Suppressor macrophage treated with lipopolysaccharide for 4 hours (primary cell): ENCODE data around the gene AMH.

Experiments used
- DNase-seq: peaks from one replicate; pipeline ENCODE4 v3.0.0-alpha.2; 2020

AMH gene

DNA sequence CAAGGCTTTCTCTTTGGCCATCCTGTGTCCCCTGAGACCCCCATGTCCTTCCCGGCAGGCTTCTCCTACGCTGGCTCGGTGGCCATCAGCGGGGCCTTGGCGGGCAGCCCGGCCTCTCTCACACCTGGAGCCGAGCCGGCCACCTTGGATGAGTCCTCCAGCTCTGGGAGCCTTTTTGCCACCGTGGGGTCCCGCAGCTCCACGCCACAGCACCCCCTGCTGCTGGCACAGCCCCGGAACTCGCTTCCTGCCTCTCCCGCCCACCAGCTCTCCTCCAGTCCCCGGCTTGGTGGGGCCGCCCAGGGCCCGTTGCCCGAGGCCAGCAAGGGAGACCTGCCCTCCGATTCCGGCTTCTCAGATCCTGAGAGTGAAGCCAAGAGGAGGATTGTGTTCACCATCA, 27.2 kb upstream of the AMH start:
- peak; percentile 9 for DNase-seq

DNA sequence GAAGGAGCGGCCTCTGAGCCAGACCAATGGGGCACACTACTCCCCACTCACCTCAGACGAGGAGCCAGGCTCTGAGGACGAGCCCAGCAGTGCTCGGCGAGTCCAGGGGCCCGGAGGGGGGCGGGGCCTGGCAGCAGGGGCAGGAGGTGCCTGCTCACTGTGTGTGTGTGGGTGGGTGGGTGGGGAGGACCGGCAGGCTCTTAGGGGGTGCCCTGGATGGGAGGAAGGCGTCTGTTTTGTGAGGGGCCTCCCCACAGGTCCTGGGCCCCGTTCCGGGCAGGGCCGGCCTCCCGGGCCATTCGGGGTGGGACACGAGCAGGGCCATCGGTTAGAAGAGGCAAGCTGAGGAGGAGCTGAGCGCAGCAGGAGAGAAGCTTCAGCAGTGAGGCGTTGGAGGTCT, 25.7 kb upstream of the AMH start:
- no peak for DNase-seq

DNA sequence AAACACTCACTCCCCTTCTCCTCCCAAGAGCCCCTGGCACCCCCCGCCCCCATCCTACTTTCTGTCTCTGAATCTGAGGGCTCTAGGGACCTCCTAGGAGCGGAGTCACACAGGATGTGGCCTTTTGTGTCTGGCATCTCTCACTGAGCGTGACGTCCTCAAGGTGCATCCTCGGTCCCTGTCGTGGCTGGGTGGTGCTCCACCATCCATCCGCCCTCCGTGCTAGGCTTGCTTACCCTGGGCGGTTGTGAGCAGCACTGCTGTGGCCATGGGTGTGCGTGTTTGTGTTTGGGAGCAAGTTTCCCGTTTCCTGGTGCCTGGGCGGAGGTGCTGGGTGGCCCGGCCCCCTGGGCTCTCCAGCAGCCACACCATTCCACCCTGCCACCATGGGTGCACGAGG, 25.2 kb upstream of the AMH start:
- DNase-seq, result no peak

DNA sequence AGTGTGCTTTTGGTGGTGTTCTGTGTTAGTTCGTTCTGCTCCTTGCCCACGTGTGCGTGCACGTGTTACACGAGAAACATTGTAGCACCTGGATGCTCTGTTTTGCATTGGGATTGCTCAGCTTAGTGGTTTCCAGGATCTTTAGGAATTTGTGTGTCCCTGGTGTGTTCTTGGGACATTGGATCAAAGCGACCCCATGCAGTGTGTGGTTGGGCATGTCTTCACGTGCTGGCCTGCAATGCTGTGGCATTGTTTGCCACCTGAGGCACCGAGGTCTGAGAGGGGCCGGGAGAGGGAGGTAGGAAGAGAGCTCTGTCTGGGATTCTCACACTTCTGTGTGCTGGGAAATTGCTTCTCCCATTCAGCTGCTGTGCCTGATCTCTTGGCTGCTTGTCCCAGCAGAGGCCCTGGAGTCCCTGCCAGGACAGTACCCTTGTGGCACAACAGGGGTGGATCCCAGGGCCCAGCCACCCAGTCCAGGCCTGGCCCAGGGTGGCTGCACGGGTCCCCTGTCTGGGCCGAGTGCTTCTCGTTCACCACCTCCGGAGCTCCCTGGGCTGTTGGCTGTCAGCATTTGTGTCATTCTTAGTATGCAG, 24.3 kb upstream of the AMH start:
- DNase-seq, result no peak

DNA sequence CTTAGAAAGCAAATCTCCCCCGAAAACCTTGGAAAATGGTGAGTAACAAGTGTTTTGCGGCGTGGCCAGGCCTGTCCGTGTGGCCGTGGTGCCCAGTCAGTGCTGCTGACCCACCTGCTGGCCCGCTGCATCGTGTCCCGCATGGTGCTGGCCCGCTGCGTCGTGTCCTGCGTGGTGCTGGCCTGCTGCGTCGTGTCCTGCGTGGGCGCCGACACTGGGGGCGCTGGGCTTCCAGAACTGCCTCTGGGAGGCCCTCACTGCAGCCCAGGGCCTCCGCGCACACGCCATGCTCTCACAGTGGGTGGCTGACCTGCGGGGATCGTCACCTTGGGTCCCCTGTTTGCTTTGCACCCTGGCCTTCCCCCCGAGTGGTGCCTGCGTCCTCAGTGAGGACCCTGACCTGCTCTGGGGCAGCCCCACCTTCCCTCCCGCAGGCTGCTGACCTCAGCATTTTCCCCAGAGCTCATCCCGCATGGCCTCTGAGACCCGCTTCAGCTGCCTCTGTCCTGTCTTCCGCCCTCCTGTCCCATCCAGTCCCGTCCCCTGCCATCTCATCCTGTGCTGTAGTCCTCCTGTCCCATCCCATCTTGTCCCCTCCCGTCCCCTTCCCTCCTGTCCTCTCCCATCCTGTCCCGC, 23.6 kb upstream of the AMH start:
- no peak for DNase-seq

DNA sequence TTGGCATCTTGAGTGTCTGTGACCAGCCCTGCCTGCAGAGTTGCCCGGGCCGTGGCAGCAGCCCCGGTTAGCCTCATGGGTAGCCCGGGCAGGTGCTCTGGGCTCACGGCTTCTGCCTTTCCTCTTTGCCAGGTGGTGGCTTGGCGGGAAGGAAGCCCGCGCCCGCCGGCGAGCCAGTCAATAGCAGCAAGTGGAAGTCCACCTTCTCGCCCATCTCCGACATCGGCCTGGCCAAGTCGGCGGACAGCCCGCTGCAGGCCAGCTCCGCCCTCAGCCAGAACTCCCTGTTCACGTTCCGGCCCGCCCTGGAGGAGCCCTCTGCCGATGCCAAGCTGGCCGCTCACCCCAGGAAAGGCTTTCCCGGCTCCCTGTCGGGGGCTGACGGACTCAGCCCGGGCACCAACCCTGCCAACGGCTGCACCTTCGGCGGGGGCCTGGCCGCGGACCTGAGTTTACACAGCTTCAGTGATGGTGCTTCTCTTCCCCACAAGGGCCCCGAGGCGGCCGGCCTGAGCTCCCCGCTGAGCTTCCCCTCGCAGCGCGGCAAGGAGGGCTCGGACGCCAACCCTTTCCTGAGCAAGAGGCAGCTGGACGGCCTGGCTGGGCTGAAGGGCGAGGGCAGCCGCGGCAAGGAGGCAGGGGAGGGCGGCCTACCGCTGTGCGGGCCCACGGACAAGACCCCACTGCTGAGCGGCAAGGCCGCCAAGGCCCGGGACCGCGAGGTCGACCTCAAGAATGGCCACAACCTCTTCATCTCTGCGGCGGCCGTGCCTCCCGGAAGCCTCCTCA, 22.9 kb upstream of the AMH start:
- DNase-seq, result no peak

DNA sequence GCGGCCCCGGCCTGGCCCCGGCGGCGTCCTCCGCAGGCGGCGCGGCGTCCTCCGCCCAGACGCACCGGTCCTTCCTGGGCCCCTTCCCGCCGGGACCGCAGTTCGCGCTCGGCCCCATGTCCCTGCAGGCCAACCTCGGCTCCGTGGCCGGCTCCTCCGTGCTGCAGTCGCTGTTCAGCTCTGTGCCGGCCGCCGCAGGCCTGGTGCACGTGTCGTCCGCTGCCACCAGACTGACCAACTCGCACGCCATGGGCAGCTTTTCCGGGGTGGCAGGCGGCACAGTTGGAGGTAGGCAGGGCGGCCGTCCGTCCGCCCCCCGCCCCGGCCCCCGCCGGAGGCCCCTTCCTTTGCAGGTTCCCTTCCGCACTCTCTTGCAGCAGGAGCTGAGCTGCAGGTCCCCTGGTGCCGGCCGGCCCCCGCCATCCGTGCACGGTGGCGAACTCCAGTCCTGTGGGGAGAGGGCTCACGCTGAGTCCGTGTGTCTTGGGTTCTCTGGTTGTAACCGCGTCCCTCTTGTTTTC, 22.2 kb upstream of the AMH start:
- DNase-seq, result no peak

DNA sequence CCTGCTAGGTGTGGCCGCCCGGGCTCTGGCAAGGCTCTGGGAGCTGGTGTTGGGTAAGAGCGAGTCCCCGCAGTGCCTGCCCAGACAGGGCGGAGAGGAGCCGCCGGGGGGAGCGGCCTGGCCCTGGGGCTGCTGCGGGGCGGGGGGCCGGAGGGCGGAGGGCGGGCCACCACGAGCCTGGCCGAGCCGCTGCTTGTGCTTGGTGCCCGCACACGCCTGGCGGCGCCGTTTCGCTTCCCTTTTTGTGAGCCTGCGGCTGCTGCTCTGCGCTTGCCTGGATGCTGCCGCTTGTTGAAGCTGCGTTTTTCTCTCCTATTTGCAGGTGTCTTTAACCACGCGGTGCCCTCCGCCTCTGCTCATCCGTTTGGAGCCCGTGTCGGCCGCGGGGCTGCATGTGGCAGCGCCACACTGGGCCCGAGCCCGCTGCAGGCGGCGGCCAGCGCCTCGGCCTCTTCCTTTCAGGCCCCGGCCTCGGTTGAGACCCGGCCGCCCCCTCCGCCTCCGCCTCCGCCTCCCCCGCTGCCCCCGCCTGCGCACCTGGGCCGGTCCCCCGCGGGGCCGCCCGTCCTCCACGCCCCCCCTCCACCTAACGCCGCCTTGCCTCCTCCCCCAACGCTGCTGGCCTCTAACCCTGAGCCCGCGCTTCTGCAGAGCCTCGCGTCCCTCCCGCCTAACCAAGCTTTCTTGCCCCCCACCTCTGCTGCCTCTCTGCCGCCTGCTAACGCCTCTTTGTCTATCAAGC, 21.5 kb upstream of the AMH start:
- peak; percentile 52 for DNase-seq

DNA sequence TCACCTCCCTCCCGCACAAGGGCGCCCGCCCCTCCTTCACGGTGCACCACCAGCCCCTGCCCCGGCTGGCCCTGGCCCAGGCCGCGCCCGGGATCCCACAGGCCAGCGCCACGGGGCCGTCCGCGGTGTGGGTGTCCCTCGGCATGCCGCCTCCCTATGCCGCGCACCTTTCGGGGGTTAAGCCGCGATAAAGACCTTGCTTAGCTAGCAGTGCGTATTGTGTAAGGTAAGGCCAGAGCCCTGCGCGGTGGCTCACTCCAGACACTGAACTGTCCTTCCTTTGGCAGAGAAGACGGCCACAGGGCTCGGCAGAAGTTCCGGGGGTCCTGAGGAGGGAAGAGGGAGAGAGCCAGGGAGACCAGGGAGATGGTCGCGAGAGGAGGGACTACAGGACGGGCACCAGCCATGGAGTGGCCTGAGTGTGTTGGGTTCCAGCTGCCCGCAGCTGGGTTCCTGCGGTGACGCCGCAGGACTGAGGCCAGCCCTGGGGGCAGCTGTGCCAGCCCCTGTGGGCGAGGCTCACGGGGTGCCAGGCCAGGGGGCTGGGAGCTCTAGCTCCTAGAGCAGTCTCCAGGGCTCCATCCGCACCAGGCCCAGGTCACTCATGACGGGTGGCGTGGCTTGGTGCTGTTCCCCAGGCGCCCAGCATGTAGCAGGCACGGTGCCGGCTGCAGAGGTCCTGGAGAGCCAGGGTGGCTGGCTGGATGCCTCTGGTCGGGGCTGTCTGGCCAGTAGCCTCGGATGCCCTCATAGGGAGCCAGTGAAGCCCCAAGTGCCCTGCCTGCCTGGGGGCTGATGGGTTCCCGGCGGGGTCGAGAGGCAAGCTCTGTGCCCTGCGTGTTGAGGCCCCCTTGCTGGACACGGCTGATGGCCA, 20.7 kb upstream of the AMH start:
- DNase-seq, result no peak

DNA sequence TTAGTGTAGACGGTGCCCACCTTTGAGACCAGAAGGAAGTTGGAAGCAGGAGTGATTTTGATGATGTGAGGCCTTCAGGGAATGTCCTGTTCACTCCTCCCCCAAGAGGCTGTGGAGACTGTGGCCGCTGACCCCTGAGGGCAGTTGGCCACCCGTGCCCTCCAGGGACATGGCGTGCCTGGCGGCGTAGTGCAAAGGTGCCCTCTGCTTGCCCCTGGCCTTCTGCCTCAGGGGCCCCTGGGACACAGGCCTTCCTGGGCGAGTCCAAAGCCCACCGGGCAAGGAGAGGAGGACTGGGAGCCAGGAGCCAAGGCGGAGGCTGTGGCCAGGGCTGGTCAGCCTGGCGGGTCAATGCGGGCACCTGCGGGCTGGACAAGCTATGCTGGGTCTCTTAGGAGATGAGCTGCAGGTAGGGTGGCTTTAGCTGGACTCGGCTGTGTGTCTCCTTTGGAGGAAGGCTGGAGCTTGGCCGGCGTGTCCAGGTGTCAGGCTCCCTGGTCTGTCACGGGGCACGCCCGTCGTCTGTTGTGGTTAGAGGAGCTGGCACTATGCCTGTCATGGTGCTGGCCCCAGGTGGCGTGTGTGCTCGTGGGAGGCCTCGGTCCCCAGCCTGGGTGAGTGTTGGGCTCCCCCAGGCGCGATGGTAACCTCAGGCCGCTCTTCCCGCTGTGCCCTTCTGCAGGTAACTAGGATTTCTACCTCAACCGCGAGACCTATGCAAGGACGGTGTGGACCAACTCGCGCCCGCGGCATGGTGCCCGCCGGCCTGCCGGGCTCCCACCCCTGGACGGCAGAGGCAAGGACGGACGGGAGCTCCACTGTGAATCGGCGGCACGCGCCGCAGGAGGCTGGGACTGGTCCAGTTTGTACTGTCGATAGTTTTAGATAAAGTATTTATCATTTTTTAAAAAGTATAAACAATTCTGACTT, 19.8 kb upstream of the AMH start:
- DNase-seq, result no peak

DNA sequence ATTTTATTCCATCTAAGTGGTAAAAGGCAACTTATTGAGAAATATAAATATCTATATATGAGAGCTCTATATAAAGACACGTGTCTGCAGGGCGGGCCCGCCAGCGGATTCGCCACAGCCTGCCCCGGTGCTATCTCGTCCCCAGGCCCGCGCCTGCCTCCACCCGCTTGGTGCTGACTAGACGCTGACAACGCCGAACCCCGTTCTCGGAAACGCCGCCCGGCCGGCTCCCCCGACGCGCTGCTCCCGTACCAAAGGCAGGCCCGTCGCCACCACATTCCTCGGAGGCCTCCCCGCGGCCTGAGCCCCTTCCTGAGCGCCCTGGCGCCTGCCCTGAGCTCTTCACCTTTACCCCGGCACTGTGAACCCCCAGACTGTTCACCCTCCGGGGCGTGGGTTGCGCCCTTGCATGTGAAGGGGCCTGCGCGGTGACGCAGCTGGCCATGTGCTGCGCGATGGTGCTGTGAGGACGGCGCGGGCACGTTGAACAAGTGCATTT, 19.0 kb upstream of the AMH start:
- DNase-seq, result no peak

DNA sequence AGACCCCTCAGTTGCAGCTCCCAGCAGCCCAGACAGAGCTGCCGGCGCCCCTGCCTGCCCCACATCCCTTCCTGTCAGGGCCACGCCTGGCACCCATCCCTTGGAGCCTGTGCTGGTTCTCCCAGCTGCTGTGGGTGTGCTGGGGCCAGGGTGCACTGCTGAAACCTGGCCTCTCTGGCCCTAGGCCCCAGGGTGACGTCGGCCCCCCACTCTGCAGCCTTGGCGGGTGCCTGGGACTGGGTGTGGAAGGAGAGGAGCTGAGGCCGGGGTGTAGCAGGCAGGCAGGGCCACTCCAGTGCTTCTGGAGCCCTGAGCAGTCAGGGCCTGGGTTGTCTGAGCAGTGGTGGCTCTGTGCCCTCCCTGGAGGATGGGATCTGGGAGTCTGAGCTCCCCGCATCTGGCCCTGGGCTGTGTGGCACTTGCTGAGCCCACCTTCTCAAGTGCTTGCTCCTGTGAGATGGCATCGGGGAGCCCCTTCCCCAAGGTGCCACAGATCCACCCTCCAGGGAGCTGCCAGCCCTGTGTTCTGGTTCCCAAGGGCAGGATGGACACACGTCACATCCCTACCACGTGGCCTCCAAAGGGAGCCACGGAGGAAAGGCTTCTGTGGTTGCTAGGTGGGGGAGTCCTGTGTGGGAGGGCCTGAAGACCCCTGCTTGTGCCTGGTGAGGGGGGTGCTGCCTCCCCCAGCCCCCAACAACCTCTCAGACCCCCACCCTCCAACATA, 18.2 kb upstream of the AMH start:
- no peak for DNase-seq

DNA sequence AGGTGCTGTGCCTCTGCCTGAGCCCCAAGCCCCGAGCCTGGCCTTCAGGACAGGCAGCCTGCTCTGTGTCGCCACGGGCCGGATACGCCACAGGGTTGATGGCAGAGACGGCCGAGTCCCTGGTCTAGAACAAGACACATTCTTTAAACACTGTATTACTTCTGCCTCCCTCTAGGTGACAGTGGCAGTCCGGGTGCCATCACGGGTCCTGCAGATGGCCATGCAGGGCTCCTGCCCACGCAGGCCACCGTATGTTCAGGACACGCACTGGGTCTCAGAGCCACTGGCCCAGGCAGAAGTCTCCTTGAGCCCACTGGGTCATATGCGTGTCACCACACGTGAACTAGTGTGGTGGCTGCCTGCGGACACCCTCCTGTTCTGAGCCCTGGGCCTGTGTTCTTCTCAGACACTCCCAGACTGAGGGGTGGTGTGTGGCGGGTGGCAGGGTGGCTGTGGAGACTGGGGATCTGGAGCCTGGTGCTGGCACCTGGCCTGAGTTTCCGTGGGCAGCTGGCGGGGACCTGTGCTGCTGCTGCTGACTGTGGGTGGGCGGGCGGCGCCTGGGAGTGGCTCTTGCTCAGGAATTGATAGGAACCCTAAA, 17.4 kb upstream of the AMH start:
- peak; percentile 13 for DNase-seq

DNA sequence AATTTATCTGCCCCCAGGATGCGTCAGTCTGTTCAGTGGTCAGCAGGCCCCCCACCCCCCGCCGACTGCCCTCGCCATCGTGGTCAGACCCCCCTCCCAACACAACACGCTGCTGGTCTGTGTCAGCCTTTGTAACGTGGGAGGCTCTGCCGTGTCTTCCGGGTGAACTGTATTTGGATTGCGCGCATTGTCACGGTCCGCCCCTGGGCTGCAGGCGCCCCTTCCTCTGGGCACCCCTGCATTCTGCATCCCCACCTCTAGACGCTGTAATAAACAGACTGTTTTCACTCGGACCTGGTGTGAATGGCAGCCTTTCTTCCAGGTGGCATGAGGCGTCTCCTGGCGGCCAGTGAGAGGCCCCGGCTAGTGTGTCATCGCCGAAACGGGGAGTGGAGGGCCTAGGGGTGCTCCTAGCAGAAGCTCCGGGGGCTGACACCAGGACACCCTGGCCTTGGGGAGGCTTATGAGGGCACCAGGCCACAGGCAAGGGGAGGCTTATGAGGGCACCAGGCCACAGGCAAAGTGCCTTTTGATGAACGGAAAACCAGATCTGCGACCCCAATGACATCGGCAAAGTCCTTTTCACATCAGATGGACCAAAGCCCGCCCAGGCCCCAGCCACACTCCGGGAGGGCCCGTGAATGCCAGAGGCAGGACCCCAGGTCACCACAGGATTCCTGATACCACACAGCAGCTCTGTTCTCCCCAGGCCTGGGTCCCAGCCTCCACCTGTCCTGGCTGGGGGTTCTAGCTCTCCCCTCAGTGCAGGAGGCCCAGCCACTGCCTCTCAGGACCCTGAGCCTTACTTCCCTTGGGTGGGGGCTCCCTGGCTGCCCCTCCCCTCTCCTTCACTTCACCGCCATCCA, 16.6 kb upstream of the AMH start:
- no peak for DNase-seq

DNA sequence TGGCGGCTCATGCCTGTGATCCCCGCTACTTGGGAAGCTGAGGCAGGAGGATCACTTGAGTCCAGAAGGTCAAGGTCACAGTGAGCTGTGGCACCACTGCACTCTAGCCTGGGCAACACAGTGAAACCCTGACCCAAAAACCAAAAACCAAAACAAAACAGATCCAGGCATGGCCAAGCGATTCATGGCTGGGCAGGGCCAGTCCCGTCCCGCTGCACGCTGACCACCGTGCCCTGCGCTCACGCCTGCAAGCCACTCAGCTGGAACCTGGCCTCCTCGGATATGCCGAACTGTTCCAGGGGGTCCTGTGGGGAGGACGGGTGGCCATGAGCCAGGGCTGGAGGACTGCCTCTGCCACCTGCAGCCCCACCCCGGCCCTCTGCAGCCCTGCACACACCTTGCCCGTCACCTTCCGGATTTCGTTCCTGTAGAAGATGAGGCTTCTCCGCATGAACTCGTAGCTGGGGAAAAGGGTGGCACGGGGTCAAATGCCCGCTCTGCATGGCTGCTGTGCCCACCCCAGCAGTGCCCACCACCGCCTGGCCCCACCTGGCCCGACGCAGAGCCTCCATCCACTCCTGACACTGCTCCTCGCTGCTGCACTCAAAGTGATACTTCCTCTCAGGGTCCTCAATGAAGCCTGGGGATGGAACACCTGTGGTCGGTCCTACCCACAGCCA, 15.4 kb upstream of the AMH start:
- no peak for DNase-seq

DNA sequence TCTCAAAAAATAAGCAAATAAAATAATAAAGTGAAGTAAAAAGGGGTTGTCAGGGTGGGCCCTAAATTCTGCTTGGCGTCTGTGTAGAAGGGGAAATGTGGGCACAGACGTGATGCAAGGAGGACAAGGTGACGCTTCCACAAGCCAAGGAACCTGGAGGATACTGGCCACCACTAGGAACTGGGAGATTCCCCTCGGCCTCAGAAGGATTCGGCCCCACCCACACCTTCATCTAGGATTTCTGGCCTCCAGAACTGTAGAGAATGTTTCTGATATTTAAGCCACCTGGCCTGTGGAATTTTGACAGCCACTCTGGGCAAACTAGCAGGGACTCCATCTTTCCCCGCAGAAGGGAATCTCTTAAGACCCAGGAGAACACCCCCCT, 14.1 kb upstream of the AMH start:
- no peak for DNase-seq

DNA sequence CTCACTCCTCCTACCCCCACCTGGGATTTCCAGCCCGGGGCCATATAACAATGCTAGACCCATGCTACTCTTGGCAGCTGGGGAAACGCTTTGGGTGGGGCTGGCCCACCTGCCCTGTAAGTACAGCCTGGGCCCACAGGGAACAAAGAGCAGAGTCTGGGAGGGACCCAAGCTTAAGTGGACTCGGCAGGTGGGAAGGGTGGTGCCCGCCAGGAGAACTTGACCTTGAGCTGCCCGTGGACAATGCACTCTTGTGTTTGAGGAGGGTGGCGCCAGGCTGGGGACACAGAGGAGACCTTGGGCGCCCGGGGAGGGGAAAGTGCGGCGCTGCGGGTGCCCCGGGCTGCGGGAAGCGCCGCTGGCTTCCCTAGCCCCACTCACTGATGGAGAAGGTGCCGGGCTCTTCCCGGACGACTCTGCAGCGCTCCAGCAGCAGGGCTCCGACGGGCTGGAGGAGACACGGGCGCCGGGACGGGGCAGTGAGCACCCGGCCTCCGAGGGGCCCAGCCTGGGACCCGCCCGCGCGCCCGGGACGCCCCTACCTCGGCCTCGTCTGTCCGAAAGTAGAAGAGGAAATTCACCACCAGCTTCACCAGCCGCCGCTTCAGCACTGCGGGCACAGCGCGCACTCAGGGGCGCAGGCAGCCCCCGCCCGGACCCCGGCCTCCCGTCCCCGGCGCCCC, 13.6 kb upstream of the AMH start:
- peak; percentile 45 for DNase-seq

DNA sequence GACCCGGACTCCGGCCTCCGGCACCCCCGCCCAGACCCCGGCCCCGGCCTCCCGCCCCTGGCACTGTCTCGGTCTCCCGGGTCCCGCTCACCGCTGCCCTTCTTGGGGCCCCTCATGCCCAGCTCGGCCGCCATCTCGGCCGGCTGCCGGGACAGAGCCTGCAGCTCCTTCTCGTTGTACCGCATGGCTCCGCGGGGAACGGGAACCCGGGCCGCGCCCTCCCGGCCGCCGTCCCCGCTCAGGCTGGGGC, 13.1 kb upstream of the AMH start:
- no peak for DNase-seq
